ENCODE results near the gene MMP24OS. TPM values are rescaled to one million over a fixed set of nuclear protein-coding genes. Genes with fewer than 3 reads are reported as not detected.
"Not testable (repeated sequence)": the region's sequence is repeated elsewhere in the genome, so short reads cannot be mapped to it uniquely, and the experiment has no call there.

Gene MMP24OS
- total RNA-seq, 6 experiments from 2014 or later: 91.7 to 117 (median 105) TPM

GRCh38 chr20:35317416-35318210 lies 39.7 kb upstream of the MMP24OS start:
- no peak overlapping the region; the same call in 1 of the 2 replicates for H3K4me3 Mint-ChIP-seq
- peak overlapping the region; percentile 89 for H3K27ac Mint-ChIP-seq

GRCh38 chr20:35316086-35316485 lies 38.2 kb upstream of the MMP24OS start:
- H3K4me3 Mint-ChIP-seq: no peak overlapping the region
- H3K4me1 Mint-ChIP-seq (ENCODE audit: low read depth): peaks cover 84% of the 10 kb centered on the region
- no peak for TF ChIP-seq CTCF (IDR thresholded peaks at IDR 0.05)
- peak overlapping the region; percentile 70 for H3K27ac Mint-ChIP-seq
- H3K36me3 Mint-ChIP-seq (ENCODE audit: low read depth): peaks cover 16% of the 10 kb centered on the region
- H3K9me3 Mint-ChIP-seq: no peaks in the 10 kb centered on the region
- H3K27me3 Mint-ChIP-seq (ENCODE audit: insufficient read depth): no peaks in the 10 kb centered on the region; the same call in none of the 2 replicates
- DNase-seq: no peak

More at GRCh38 chr20:35317416-35318210, 39.7 kb upstream of the MMP24OS start:
- Mint-ChIP-seq H3K36me3 (ENCODE audit: low read depth) (peaks cover 15% of the 10 kb centered on the region), H3K9me3 (no peaks in the 10 kb centered on the region), H3K27me3 (ENCODE audit: insufficient read depth) (no peaks in the 10 kb centered on the region; the same call in none of the 2 replicates), H3K4me1 (ENCODE audit: low read depth) (peaks cover 77% of the 10 kb centered on the region)
- TF ChIP-seq CTCF (IDR thresholded peaks at IDR 0.05): no peak
- DNase-seq: no peak

GRCh38 chr20:35315632-35316020 lies 37.7 kb upstream of the MMP24OS start:
- not testable (repeated sequence) for H3K9me3 Mint-ChIP-seq; H3K27me3 Mint-ChIP-seq (ENCODE audit: insufficient read depth); H3K4me3 Mint-ChIP-seq
- Mint-ChIP-seq H3K36me3 (ENCODE audit: low read depth) (peaks cover 12% of the 10 kb centered on the region), H3K27ac (peak overlapping the region; percentile 70), H3K4me1 (ENCODE audit: low read depth) (peaks cover 84% of the 10 kb centered on the region)
- DNase-seq: peak; percentile 48

GRCh38 chr20:35314816-35315631 lies 37.1 kb upstream of the MMP24OS start:
- H3K4me3 Mint-ChIP-seq: no peak overlapping the region
- no peak for TF ChIP-seq CTCF (IDR thresholded peaks at IDR 0.05)
- peak overlapping the region; percentile 70 for H3K27ac Mint-ChIP-seq
- no peaks in the 10 kb centered on the region for H3K9me3 Mint-ChIP-seq
- peaks cover 81% of the 10 kb centered on the region for H3K4me1 Mint-ChIP-seq (ENCODE audit: low read depth)
- H3K36me3 Mint-ChIP-seq (ENCODE audit: low read depth): peaks cover 13% of the 10 kb centered on the region
- no peaks in the 10 kb centered on the region; the same call in 1 of the 2 replicates for H3K27me3 Mint-ChIP-seq (ENCODE audit: insufficient read depth)
- DNase-seq: no peak

- Mint-ChIP-seq H3K27ac (peak overlapping the region; percentile 83), H3K9me3 (no peaks in the 10 kb centered on the region), H3K36me3 (ENCODE audit: low read depth) (peaks cover 20% of the 10 kb centered on the region), H3K4me3 (peak overlapping the region; percentile 64), H3K4me1 (ENCODE audit: low read depth) (peaks cover 80% of the 10 kb centered on the region), H3K27me3 (ENCODE audit: insufficient read depth) (no peaks in the 10 kb centered on the region)
- TF ChIP-seq CTCF (IDR thresholded peaks at IDR 0.05): no peak
- peak; percentile 79 for DNase-seq
These were observed 34.4 kb upstream of the MMP24OS start for GRCh38 chr20:35312318-35312717.

Measured in HFFc6 (cell line).